Right atrium auricular region (tissue), 2 donors: Measurements from ENCODE around the gene FCER2. TPM values are rescaled to one million over a fixed set of nuclear protein-coding genes. Genes with fewer than 3 reads are reported as not detected.

Source experiments
- DNase-seq: peaks from one replicate; pipeline ENCODE4 v3.0.0-alpha.2; 2019; ENCODE audit warnings: low spot score
- H3K27ac ChIP-seq, 2 donors: fragments of 200-600 bp; sonication (generic); 1 replicate in 1 of 2; 2 replicates in 1 of 2; pipeline ENCODE4 v1.5.1; 2016 to 2019
- H3K27me3 ChIP-seq, 2 donors: fragments of 200-600 bp; sonication (generic); one replicate each; pipeline versions ENCODE4 v1.5.1 to v1.6.0; 2017 to 2019
- H3K36me3 ChIP-seq: fragments of 200-600 bp; sonication (generic); one replicate; pipeline ENCODE4 v1.5.1; 2016
- H3K4me1 ChIP-seq, 2 donors: fragments of 200-600 bp; sonication (generic); one replicate each; pipeline versions ENCODE4 v1.5.1 to v1.6.0; 2017 to 2019
- H3K4me3 ChIP-seq, 2 donors: fragments of 200-600 bp; sonication (generic); 1 replicate in 1 of 2; 2 replicates in 1 of 2; pipeline ENCODE4 v1.5.1; 2017 to 2019; ENCODE audit warnings: mild to moderate bottlenecking in 1 of 2, moderate library complexity in 1 of 2
- H3K9me3 ChIP-seq, 2 donors: fragments of 200-600 bp; sonication (generic); one replicate each; pipeline ENCODE4 v1.5.1; 2019
- total RNA-seq, 2 donors: library from RNA; depleted of rRNA; stranded (reverse); fragments of >200 nt; gene quantifications; one replicate each; pipeline ENCODE4 v1.1.0, GENCODE V29; 2016
- TF ChIP-seq, protein P1 (sequence below), 2 donors: fragments of 200-600 bp; sonication (generic); IDR thresholded peaks; one replicate each; pipeline ENCODE4 v1.5.1; 2019; ENCODE audit warnings: antibody characterized with exemption in 2 of 2

FCER2 gene
- total RNA-seq, 2 donors from 2014 or later = not detected

DNA sequence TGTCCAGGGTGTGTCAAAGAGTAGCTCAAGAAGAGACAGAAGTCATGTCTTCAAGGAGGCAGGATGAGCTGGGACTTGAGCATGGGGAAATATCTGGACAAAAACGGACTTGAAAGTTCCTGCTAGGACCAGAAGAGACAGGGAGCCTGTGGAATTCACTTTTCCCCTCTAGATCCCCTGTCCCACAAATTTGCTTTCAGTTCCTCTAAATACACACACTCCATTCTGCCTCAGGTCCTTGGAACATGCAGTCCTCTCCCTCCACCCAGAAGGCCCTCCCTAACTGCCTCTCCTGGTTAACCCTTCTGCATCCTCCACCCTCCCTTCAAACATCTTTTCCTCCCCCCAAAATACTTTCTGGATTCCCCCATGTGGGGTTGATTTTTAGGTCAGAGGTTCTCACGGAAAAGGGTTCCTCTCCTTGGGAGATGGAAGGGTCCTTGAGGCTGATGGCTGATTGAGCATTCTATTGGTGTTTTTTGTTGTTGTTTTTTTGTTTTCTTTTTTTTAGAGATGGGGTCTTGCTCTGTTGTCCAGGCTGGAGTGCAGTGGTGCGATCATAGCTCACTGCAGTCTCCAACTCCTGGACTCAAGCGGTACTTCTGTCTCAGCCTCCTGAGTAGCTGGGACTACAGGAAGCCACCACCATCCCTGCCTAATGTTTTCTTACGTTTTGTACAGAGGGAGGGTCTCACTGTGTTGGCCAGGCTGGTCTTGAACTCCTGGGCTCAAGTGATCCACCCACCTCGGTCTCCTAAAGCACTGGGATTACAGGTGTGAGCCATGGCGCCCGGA is 40.0 kb downstream of the FCER2 start:
- H3K4me1 ChIP-seq = no peaks in the 10 kb centered on the region
- H3K4me3 ChIP-seq = no peak overlapping the region
- TF ChIP-seq, protein P1, sequence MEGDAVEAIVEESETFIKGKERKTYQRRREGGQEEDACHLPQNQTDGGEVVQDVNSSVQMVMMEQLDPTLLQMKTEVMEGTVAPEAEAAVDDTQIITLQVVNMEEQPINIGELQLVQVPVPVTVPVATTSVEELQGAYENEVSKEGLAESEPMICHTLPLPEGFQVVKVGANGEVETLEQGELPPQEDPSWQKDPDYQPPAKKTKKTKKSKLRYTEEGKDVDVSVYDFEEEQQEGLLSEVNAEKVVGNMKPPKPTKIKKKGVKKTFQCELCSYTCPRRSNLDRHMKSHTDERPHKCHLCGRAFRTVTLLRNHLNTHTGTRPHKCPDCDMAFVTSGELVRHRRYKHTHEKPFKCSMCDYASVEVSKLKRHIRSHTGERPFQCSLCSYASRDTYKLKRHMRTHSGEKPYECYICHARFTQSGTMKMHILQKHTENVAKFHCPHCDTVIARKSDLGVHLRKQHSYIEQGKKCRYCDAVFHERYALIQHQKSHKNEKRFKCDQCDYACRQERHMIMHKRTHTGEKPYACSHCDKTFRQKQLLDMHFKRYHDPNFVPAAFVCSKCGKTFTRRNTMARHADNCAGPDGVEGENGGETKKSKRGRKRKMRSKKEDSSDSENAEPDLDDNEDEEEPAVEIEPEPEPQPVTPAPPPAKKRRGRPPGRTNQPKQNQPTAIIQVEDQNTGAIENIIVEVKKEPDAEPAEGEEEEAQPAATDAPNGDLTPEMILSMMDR (IDR thresholded peaks at IDR 0.05) = no peak
- H3K27me3 ChIP-seq = no peaks in the 10 kb centered on the region
- no peaks in the 10 kb centered on the region for H3K36me3 ChIP-seq
- no peak overlapping the region for H3K27ac ChIP-seq
- no peak for DNase-seq
- H3K9me3 ChIP-seq = no peaks in the 10 kb centered on the region

- Histone ChIP-seq H3K27me3 (no peaks in the 10 kb centered on the region), H3K9me3 (no peaks in the 10 kb centered on the region), H3K36me3 (no peaks in the 10 kb centered on the region), H3K4me3 (no peak overlapping the region), H3K27ac (no peak overlapping the region), H3K4me1 (no peaks in the 10 kb centered on the region)
- DNase-seq = no peak
- TF ChIP-seq, protein P1 (IDR thresholded peaks at IDR 0.05) = no peak
These were observed 43.7 kb downstream of the FCER2 start for GRCh38 chr19:7658219-7658686.

- no peak overlapping the region for H3K4me3 ChIP-seq
- no peak for DNase-seq
These were observed 44.7 kb downstream of the FCER2 start for GRCh38 chr19:7657131-7657751.

GRCh38 chr19:7655581-7655980 is 46.4 kb downstream of the FCER2 start:
- Histone ChIP-seq H3K4me3 (no peak overlapping the region), H3K27me3 (no peaks in the 10 kb centered on the region), H3K36me3 (no peaks in the 10 kb centered on the region), H3K27ac (no peak overlapping the region), H3K4me1 (peaks cover 0 to 8% of the 10 kb centered on the region in 2 donors), H3K9me3 (no peaks in the 10 kb centered on the region)
- TF ChIP-seq, protein P1 (IDR thresholded peaks at IDR 0.05) = no peak
- DNase-seq = no peak

More at GRCh38 chr19:7657131-7657751, 44.7 kb downstream of the FCER2 start:
- Histone ChIP-seq H3K4me1 (peaks cover 0 to 2% of the 10 kb centered on the region in 2 donors), H3K27me3 (no peaks in the 10 kb centered on the region), H3K9me3 (no peaks in the 10 kb centered on the region), H3K27ac (no peak overlapping the region), H3K36me3 (no peaks in the 10 kb centered on the region)
- TF ChIP-seq, protein P1 (IDR thresholded peaks at IDR 0.05) = no peak

DNA sequence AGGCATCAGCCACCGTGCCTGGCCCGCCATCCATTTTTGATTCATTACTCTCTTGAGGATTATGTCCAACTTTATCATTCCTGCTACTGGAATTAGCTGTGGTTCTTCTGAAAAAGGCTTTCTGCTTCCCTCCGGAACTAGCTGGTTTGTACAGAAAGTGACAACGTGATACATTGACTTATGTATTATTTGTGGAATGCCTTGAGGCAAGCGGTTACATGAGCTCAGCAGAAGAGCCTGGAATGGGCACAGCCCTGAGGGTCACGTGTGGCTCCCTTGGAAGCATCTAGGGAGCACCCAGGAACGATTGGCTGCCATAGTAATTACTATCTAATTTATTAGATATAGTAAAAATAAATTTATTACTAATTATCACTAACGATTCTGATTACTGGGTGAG is 47.5 kb downstream of the FCER2 start:
- Histone ChIP-seq H3K4me3 (no peak overlapping the region), H3K27ac (no peak overlapping the region), H3K9me3 (no peaks in the 10 kb centered on the region), H3K4me1 (peaks cover 0 to 8% of the 10 kb centered on the region in 2 donors), H3K27me3 (no peaks in the 10 kb centered on the region), H3K36me3 (no peaks in the 10 kb centered on the region)
- DNase-seq = no peak
- TF ChIP-seq, protein P1 (IDR thresholded peaks at IDR 0.05) = no peak
